Measurements from ENCODE around the gene SSTR5.
"Not testable (repeated sequence)": the region's sequence is repeated elsewhere in the genome, so short reads cannot be mapped to it uniquely, and the experiment has no call there.

The SSTR5 gene

DNA sequence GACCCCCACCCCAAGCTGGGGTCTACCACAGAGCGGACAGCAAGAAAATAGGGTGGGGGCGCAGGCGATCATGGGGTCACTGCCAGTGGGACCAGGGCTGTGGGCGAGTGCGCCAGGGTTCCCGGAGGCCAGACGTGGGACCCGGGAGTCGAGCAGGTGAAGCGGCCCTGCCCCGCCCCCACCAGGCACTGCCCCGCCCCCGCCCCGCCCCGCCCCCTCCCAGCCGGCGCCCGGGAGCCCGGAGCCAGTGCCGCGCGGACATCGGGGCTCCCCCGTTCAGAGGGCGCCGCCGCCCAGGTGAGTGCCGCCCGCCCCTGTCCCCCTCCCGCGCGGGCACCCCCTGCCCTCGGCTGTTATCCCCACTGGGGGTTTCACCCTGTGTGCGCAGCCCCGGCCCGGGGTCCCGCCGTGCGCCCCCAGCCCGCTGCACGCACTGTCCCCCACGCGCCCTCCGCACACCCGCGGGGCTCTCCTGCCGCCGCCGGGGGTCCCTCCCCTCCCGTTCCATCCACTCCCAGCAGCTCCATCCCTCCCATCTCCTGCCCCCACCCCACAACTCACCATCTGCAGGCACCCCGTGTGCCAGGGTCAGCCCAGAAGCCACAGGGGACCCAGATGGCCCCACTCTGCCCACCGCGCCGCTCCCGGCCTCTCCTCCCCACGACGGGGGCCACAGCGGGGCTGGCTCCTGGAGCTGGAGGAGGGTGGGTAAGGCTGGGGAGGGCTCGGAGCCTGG is at the start of gene SSTR5:
Gene SSTR5, plus strand, starts transcription at position 222 of the 736 bp plus-strand sequence. CDS start 6,122 bp downstream, outside the sequence.
- no peaks in the 10 kb centered on the region for H3K27me3 ChIP-seq (ENCODE audit: insufficient read depth, low read length, poor library complexity)
- 0 out of 2 replicates have a peak, but pooled peaks cover 5% of the 10 kb centered on the region for H4K20me1 ChIP-seq (ENCODE audit: insufficient read depth, low read length)
- TF ChIP-seq, protein P1, sequence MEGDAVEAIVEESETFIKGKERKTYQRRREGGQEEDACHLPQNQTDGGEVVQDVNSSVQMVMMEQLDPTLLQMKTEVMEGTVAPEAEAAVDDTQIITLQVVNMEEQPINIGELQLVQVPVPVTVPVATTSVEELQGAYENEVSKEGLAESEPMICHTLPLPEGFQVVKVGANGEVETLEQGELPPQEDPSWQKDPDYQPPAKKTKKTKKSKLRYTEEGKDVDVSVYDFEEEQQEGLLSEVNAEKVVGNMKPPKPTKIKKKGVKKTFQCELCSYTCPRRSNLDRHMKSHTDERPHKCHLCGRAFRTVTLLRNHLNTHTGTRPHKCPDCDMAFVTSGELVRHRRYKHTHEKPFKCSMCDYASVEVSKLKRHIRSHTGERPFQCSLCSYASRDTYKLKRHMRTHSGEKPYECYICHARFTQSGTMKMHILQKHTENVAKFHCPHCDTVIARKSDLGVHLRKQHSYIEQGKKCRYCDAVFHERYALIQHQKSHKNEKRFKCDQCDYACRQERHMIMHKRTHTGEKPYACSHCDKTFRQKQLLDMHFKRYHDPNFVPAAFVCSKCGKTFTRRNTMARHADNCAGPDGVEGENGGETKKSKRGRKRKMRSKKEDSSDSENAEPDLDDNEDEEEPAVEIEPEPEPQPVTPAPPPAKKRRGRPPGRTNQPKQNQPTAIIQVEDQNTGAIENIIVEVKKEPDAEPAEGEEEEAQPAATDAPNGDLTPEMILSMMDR (IDR thresholded peaks at IDR 0.05; ENCODE audit: borderline replicate concordance, extremely low read depth, low read length, poor library complexity, severe bottlenecking), result no peak
- no peak for TF ChIP-seq EZH2 (IDR thresholded peaks at IDR 0.05; ENCODE audit: borderline replicate concordance, low read depth, low read length, severe bottlenecking)
- no peaks in the 10 kb centered on the region for H3K9me3 ChIP-seq (ENCODE audit: insufficient read depth, low read length, severe bottlenecking)
- no peaks in the 10 kb centered on the region for H3K79me2 ChIP-seq (ENCODE audit: insufficient read depth, low read length)
- no peak within 1 kb of the TSS for H2AFZ ChIP-seq (ENCODE audit: low read depth, low read length)
- no peak within 1 kb of the TSS for H3K9ac ChIP-seq (ENCODE audit: low read depth, low read length)
- no peak for DNase-seq
- H3K4me1 ChIP-seq (ENCODE audit: insufficient read depth, low read length), result no peaks in the 10 kb centered on the region
- H3K27ac ChIP-seq (ENCODE audit: low read length), result no peak within 1 kb of the TSS
- no peak for ATAC-seq (ENCODE audit: insufficient read depth, low read depth)
- no peaks in the 10 kb centered on the region for H3K36me3 ChIP-seq (ENCODE audit: insufficient read depth, low read length)
- no peak within 1 kb of the TSS for H3K4me3 ChIP-seq (ENCODE audit: low read depth in 1 of 2, low read length in 2 of 2)
- H3K4me2 ChIP-seq (ENCODE audit: insufficient read depth, low read length), result no peak within 1 kb of the TSS

DNA sequence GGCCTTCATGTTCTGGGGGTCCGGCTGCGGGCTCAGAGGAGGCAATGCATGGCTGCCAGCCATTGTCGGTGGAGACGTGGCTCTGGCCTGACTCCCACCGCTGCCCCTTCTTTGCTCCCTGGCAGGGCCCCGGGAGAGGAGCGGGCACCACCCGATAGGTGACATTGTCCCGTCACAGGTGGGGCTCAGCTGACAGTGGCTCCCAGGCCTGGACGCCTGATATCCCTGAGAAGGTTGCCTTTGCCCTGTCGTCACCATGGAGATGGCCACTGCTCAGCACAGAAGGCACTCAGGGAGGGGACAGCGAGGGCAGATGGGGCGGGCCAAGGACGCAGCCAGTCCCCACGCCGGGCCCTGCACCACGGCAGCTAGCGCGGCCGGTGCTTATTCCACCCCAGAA is 48.4 kb upstream of the SSTR5 start:
- Histone ChIP-seq H3K9me3 (ENCODE audit: insufficient read depth, low read length, severe bottlenecking) (no peaks in the 10 kb centered on the region), H3K4me3 (ENCODE audit: low read depth in 1 of 2, low read length in 2 of 2) (no peak overlapping the region), H2AFZ (ENCODE audit: low read depth, low read length) (no peak overlapping the region), H3K27ac (ENCODE audit: low read length) (no peak overlapping the region), H3K79me2 (ENCODE audit: insufficient read depth, low read length) (no peaks in the 10 kb centered on the region), H3K4me2 (ENCODE audit: insufficient read depth, low read length) (no peak overlapping the region), H3K27me3 (ENCODE audit: insufficient read depth, low read length, poor library complexity) (no peaks in the 10 kb centered on the region), H3K36me3 (ENCODE audit: insufficient read depth, low read length) (no peaks in the 10 kb centered on the region), H3K4me1 (ENCODE audit: insufficient read depth, low read length) (no peaks in the 10 kb centered on the region), H4K20me1 (ENCODE audit: insufficient read depth, low read length) (no peaks in the 10 kb centered on the region), H3K9ac (ENCODE audit: low read depth, low read length) (no peak overlapping the region)
- ATAC-seq (ENCODE audit: insufficient read depth, low read depth) (no peak), DNase-seq (no peak)
- TF ChIP-seq, protein P1 (IDR thresholded peaks at IDR 0.05; ENCODE audit: borderline replicate concordance, extremely low read depth, low read length, poor library complexity, severe bottlenecking), result no peak
- TF ChIP-seq EZH2 (IDR thresholded peaks at IDR 0.05; ENCODE audit: borderline replicate concordance, low read depth, low read length, severe bottlenecking), result no peak

DNA sequence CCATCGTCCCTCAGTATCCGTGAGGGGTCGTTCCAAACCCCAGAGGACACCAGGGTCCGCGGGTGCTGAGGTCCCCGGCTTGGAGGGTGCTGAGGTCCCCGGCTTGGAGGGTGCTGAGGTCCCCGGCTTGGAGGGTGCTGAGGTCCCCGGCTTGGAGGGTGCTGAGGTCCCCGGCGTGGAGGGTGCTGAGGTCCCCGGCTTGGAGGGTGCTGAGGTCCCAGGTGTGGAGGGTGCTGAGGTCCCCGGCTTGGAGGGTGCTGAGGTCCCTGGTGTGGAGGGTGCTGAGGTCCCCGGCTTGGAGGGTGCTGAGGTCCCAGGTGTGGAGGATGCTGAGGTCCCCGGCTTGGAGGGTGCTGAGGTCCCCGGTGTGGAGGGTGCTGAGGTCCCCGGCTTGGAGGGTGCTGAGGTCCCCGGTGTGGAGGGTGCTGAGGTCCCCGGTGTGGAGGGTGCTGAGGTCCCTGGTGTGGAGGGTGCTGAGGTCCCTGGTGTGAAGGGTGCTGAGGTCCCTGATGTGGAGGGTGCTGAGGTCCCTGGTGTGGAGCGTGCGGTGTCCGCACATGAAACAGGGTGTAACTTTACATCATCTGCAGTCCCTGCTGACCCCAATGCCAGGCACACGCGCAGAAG is 47.3 kb upstream of the SSTR5 start:
- H3K4me2 ChIP-seq (ENCODE audit: insufficient read depth, low read length); H4K20me1 ChIP-seq (ENCODE audit: insufficient read depth, low read length); DNase-seq; H2AFZ ChIP-seq (ENCODE audit: low read depth, low read length); H3K4me3 ChIP-seq (ENCODE audit: low read depth in 1 of 2, low read length in 2 of 2); H3K9ac ChIP-seq (ENCODE audit: low read depth, low read length); H3K79me2 ChIP-seq (ENCODE audit: insufficient read depth, low read length); ATAC-seq (ENCODE audit: insufficient read depth, low read depth); H3K4me1 ChIP-seq (ENCODE audit: insufficient read depth, low read length); H3K27ac ChIP-seq (ENCODE audit: low read length); H3K9me3 ChIP-seq (ENCODE audit: insufficient read depth, low read length, severe bottlenecking); H3K36me3 ChIP-seq (ENCODE audit: insufficient read depth, low read length); H3K27me3 ChIP-seq (ENCODE audit: insufficient read depth, low read length, poor library complexity): not testable (repeated sequence)

DNA sequence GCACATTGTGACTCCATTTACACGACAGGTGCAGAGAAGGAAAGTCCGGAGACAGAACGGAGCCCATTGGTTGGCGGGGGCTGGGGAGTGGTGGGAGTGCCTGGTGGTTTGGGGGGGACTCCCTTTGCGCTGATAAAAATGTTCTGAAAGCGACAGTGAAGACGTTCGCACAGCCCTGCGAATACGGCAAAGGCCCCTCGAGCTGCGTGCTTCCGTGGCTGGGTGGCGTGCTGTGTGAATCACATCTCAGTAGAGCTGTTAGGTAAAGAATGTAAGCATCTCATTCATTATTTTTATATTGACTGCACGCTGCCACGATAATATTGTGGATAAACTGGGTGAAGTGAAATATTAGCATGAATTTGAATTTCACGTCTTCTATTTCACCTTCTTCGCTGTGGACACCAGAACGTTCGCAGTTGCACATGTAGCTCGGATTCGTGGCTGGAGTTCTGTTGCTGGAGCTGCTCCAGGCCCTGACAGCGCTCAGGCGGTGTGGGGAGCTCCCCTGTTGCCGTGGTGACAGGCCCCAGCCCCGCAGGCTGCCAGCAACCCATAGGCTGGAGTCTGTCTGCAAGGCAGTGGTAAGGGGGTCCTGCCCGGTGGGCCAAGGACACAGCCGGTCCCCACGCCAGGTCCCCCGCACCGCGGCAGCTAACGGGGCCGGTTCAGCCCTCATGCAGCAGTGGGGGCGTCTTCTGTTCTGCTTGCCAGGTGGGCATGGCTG is 46.3 kb upstream of the SSTR5 start:
- no peak overlapping the region for H3K4me2 ChIP-seq (ENCODE audit: insufficient read depth, low read length)
- H3K36me3 ChIP-seq (ENCODE audit: insufficient read depth, low read length), result no peaks in the 10 kb centered on the region
- no peaks in the 10 kb centered on the region for H4K20me1 ChIP-seq (ENCODE audit: insufficient read depth, low read length)
- no peak overlapping the region for H3K4me3 ChIP-seq (ENCODE audit: low read depth in 1 of 2, low read length in 2 of 2)
- H3K27me3 ChIP-seq (ENCODE audit: insufficient read depth, low read length, poor library complexity), result no peaks in the 10 kb centered on the region
- no peaks in the 10 kb centered on the region for H3K9me3 ChIP-seq (ENCODE audit: insufficient read depth, low read length, severe bottlenecking)
- H3K79me2 ChIP-seq (ENCODE audit: insufficient read depth, low read length), result no peaks in the 10 kb centered on the region
- no peaks in the 10 kb centered on the region for H3K4me1 ChIP-seq (ENCODE audit: insufficient read depth, low read length)
- ATAC-seq (ENCODE audit: insufficient read depth, low read depth), result no peak
- DNase-seq, result no peak
- H3K27ac ChIP-seq (ENCODE audit: low read length), result no peak overlapping the region
- no peak overlapping the region for H2AFZ ChIP-seq (ENCODE audit: low read depth, low read length)
- TF ChIP-seq EZH2 (IDR thresholded peaks at IDR 0.05; ENCODE audit: borderline replicate concordance, low read depth, low read length, severe bottlenecking), result no peak
- TF ChIP-seq, protein P1 (IDR thresholded peaks at IDR 0.05; ENCODE audit: borderline replicate concordance, extremely low read depth, low read length, poor library complexity, severe bottlenecking), result no peak
- H3K9ac ChIP-seq (ENCODE audit: low read depth, low read length), result no peak overlapping the region

Data from DND-41 (cell line).